GM10266 (cell line): ENCODE measurements around the gene PRDX3.
A peak's percentile ranks its signal among the peaks of the same experiment; 100 is the strongest.

ENCODE experiments used
- DNase-seq: peaks from one replicate; pipeline ENCODE4 v3.0.0; 2012; ENCODE audit errors: extremely low spot score
- TF ChIP-seq, protein P1 (sequence below): IDR thresholded peaks from 2 replicates; pipeline ENCODE4 v1.5.1; 2012; ENCODE audit warnings: mild to moderate bottlenecking, low read depth; ENCODE audit not compliant: control insufficient read depth, insufficient read depth; ENCODE audit errors: missing control alignments

Gene PRDX3

DNA sequence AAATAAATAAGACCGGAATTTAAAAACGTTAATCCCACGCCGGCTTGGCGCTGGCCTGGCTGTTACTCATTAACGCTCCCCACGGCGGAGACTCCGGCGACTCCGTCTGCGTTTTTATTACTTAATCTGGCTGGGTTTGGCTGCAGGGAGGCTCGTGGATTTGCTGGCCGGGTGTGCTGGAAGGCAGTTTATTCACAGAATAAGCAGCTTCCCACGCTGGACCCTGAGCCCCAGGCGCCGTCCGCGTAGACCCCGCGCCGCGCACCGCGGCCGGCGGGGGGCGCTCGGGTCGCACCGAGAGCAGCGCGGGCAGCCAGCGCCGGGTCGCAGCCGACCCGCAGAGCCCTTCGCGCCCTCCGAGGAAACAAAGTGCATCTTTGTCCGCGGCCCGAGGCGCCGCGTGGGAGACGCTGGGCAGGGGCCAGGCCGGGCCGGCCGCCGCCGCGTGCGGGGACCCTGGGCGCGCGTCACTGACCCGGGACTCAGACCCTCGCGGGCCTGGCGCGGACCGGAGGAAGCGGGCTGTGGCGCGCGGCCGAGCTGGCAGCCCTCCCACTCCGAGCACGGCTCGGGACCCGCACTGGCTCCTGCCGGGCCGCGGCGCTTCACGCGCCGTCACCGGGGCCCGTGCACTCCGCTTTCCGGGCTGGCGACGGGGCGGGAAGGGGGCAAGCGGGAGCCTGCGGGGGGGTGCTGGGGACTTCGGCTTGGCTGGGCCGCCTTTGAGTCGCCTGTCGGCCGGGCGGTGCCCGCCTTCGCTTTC, 28.2 kb upstream of the PRDX3 start:
- peak; percentile 87 for DNase-seq
- TF ChIP-seq, protein P1, sequence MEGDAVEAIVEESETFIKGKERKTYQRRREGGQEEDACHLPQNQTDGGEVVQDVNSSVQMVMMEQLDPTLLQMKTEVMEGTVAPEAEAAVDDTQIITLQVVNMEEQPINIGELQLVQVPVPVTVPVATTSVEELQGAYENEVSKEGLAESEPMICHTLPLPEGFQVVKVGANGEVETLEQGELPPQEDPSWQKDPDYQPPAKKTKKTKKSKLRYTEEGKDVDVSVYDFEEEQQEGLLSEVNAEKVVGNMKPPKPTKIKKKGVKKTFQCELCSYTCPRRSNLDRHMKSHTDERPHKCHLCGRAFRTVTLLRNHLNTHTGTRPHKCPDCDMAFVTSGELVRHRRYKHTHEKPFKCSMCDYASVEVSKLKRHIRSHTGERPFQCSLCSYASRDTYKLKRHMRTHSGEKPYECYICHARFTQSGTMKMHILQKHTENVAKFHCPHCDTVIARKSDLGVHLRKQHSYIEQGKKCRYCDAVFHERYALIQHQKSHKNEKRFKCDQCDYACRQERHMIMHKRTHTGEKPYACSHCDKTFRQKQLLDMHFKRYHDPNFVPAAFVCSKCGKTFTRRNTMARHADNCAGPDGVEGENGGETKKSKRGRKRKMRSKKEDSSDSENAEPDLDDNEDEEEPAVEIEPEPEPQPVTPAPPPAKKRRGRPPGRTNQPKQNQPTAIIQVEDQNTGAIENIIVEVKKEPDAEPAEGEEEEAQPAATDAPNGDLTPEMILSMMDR = peak; percentile 90

DNA sequence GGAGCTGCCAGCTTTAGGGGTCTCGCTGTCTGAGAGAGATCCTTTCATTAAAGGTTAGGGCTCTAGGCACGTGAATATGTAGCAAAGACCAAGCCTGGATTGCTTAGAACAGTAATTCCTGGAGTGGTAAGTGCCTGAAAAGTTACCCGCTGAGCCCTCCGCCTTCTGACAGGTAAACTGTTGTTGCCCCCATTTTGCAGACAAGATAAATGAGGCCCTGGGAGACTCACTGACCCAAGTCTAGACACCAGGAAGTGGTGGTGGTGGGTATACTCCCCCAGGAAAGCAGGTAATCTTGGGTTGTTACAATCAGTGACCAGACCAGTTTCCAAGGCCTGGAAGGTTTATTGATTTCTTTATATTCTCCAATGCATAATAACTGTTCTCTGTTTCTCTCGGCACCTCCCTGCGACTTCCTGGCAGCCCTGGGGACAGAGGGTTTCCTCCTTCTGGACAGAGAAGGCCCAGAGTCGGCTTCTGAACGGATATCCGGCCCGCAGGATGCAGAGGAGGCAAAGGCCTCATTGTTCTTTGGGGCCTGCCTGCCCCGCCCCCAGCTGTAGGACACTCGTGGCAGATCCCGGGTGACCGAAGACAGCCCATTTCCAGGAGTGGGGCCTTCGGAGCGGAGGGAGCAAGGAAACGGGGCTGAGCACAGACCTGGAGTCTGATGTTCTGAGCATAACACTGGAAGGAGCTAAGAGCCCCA, 27.4 kb upstream of the PRDX3 start:
- peak; percentile 75 for DNase-seq

DNA sequence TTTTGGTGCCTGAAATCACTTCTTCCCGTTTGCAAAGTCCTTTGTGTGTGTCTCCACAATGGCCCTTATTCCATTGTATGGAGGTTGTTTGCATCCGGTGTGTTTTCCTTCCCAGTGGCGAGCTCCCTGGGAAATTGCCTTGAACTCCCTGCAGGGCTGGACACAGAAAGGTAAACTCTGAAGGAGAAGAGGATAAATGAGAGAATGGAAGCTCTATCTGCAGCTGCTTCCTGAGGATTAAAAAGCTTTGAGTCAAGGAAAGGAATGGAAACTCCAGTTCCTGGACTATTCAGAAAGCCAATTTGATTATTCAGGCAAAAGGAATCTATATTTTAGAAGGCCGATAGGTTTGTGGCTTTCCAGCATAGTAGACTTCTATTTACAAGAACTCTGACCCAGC, 24.4 kb upstream of the PRDX3 start:
- TF ChIP-seq, protein P1 = no peak
- no peak for DNase-seq

More for the DNA sequence above, 27.4 kb upstream of the PRDX3 start:
- TF ChIP-seq, protein P1 = no peak

DNA sequence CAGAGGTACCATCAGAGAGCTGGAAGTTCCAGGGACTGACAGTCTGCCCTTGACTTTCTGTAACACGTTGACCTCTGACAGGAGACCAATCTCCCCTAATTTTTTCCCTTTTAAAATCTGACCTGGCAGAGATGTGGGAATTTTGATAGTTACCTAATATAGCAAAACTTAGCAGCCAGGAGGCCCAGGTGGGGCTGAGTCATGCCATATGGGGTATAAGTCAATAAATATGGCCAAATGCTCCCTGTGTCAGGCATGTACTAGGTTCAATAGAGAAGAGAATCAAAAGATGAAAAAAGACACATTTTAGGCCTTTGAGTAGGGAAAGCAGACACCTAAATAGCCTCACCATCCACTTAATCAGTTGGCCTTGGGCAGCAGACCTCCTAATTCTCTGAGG, 22.6 kb upstream of the PRDX3 start:
- TF ChIP-seq, protein P1 = no peak
- DNase-seq = no peak

DNA sequence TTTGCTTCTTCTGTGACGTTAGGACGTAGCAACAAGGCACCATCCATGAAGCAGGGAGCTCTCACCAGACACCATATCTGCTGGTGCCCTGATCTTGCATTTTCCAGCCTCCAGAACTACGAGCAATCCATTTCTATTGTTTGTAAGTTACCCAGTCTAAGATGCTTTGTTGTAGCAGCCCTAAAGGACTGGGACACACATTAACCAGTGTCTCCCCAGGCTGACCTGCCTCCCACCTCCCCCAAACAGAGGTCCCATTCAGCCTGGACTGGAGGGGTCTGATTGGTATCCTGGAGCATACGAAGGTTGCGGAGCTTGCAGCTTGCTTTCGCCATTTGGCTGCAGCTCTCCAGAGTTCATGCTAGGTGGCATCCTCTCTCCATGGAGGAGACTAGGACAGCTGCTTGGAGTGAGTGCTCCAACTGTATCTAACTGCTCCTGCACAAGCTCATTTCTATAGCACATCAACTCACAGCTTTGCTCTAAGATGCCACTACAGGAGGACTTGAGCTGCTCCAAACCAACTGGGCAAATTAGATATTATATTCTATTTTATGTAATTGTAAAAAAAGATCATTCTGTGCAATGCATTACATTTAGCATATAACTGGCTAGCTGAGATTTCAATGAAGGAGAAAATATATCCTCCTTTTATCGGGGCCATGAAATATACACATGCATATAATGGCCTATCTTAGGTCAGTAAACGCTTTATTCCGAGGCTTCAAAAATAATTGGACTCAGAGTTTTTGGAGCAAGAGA, 20.8 kb upstream of the PRDX3 start:
- TF ChIP-seq, protein P1 = peak; percentile 86
- peak; percentile 66 for DNase-seq

DNA sequence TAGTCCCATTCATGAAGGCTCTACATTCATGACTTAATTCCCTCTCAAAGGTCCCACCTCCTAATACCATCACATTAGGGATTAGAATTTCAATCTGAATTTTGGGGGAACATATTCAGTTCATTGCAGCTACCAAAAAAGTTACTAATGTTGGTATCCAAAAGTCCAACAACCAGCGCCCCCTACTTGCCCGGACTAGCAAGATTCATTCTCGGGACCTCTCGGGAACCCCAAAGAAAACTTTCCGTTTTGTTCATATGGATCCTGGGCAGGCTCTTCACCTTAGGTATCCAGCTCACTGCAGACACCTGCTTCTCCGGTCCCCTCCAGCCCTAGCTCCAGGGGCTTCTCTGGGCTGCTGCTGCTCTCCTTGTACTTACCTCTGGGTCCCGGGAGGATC, 19.8 kb upstream of the PRDX3 start:
- TF ChIP-seq, protein P1 = peak; percentile 45
- peak; percentile 48 for DNase-seq
